Measurements from ENCODE around the gene GTF2H3. TPM values are rescaled to one million over a fixed set of nuclear protein-coding genes. Genes with fewer than 3 reads are reported as not detected.

Gene GTF2H3
- total and polyA plus RNA-seq, 3 donors from 2014 or later: 25.1 to 36.5 (median 26.4) TPM

GRCh38 chr12:123621619-123622530, 11.8 kb upstream of the GTF2H3 start:
- no peak for DNase-seq

GRCh38 chr12:123634142-123634561, 523 bp downstream of the GTF2H3 start:
- no peaks in the 10 kb centered on the region for H3K9me3 ChIP-seq
- H3K4me3 ChIP-seq: peak overlapping the region; percentile 75 to 89
- H3K27ac ChIP-seq: peak overlapping the region; percentile 27 to 32
- WGBS, 2 donors: 7 to 10% methylated on average over 18 to 19 of the region's 19 CpGs
- intact Hi-C loops (cut with DNase I; ENCODE audit: low total_unique reads): no loop called here
- H3K36me3 ChIP-seq (ENCODE audit: low read depth, missing control alignments): no peaks in the 10 kb centered on the region
- H3K4me1 ChIP-seq: peaks cover 11% of the 10 kb centered on the region
- no peak for DNase-seq
- no peak for TF ChIP-seq POLR2A (IDR thresholded peaks at IDR 0.05)
- TF ChIP-seq CTCF (IDR thresholded peaks at IDR 0.05): no peak
- no peaks in the 10 kb centered on the region for H3K27me3 ChIP-seq

More at GRCh38 chr12:123621619-123622530, 11.8 kb upstream of the GTF2H3 start:
- no peak for TF ChIP-seq CTCF (IDR thresholded peaks at IDR 0.05)
- no peak for TF ChIP-seq POLR2A (IDR thresholded peaks at IDR 0.05)
- Histone ChIP-seq H3K9me3 (no peaks in the 10 kb centered on the region), H3K27ac (no peak overlapping the region), H3K4me3 (no peak overlapping the region), H3K36me3 (ENCODE audit: low read depth, missing control alignments) (no peaks in the 10 kb centered on the region), H3K4me1 (no peaks in the 10 kb centered on the region), H3K27me3 (no peaks in the 10 kb centered on the region)
- intact Hi-C loops (cut with DNase I; ENCODE audit: low total_unique reads): no loop called here
- 75 to 80% methylated on average over 15 of the region's 15 CpGs for WGBS, 2 donors

- 90 to 93% methylated on average over 7 of the region's 7 CpGs for WGBS, 2 donors
- intact Hi-C loops (cut with DNase I; ENCODE audit: low total_unique reads): no loop called here
- Histone ChIP-seq H3K4me3 (no peak overlapping the region), H3K4me1 (no peaks in the 10 kb centered on the region), H3K36me3 (ENCODE audit: low read depth, missing control alignments) (no peaks in the 10 kb centered on the region), H3K27ac (no peak overlapping the region), H3K27me3 (no peaks in the 10 kb centered on the region), H3K9me3 (no peaks in the 10 kb centered on the region)
- no peak for TF ChIP-seq CTCF (IDR thresholded peaks at IDR 0.05)
- no peak for TF ChIP-seq POLR2A (IDR thresholded peaks at IDR 0.05)
- no peak for DNase-seq
These were observed 10.3 kb downstream of the GTF2H3 start for GRCh38 chr12:123643911-123644310.

GRCh38 chr12:123645380-123645779, 11.8 kb downstream of the GTF2H3 start:
- intact Hi-C loops (cut with DNase I; ENCODE audit: low total_unique reads): no loop called here
- Histone ChIP-seq H3K4me1 (no peaks in the 10 kb centered on the region), H3K36me3 (ENCODE audit: low read depth, missing control alignments) (no peaks in the 10 kb centered on the region), H3K27me3 (no peaks in the 10 kb centered on the region), H3K4me3 (no peak overlapping the region), H3K27ac (no peak overlapping the region), H3K9me3 (no peaks in the 10 kb centered on the region)
- TF ChIP-seq POLR2A (IDR thresholded peaks at IDR 0.05): no peak
- no peak for TF ChIP-seq CTCF (IDR thresholded peaks at IDR 0.05)
- WGBS, 2 donors: 87 to 99% methylated on average over 3 of the region's 3 CpGs
- DNase-seq: no peak

Data from testis (tissue), 3 donors.